ENCODE data around the gene BNIPL.

The BNIPL gene

DNA sequence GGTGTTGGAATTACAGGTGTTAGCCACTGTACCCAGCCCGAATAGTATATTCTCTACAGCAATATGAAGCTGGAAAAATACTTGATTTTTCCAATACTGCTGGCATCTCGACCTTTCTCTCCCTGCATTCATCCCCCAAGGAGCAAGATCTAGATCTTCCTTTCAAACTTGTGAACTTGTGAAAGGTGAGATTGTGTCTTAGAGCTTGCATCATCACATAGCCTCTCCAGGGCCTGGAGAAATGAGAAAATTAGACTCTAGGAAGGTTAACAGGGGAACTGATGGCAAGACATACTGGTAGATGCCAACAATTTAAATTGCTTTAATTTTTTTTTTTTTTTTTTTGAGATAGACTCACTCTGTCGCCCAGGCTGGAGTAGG lies 26.1 kb upstream of the BNIPL start:
- no peak for DNase-seq

DNA sequence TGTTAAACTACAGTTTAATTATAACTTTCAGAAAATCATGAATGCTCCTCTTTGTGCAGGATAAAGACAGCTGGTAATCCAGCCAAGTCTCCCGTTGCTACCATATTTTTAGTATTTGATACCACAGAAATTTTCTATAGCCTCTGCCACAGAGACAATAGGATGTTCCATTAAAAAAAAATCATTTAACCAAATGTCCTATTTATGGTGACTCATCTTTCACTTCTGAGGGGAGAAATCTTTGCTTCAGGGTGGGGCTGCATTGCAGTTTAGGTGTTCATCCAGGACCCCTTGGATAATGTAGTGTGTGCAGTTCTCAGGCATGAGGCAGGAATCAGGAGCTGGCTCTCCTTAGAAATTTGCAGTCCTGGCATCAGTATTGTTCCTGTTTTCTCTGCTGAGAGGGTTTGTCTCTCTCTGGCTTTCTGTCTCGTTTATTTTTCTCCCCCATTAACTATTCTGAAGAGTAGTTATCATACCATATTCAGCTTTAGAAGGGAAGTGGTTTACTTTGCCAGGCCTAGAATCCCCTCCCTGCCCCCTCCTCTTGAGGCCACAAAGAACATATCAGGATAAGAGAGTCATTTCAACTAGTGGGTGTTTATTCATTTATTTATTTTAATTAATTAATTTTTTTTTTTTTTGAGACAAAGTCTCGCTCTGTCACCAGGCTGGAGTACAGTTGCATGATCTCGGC lies 25.1 kb upstream of the BNIPL start:
- no peak for DNase-seq

DNA sequence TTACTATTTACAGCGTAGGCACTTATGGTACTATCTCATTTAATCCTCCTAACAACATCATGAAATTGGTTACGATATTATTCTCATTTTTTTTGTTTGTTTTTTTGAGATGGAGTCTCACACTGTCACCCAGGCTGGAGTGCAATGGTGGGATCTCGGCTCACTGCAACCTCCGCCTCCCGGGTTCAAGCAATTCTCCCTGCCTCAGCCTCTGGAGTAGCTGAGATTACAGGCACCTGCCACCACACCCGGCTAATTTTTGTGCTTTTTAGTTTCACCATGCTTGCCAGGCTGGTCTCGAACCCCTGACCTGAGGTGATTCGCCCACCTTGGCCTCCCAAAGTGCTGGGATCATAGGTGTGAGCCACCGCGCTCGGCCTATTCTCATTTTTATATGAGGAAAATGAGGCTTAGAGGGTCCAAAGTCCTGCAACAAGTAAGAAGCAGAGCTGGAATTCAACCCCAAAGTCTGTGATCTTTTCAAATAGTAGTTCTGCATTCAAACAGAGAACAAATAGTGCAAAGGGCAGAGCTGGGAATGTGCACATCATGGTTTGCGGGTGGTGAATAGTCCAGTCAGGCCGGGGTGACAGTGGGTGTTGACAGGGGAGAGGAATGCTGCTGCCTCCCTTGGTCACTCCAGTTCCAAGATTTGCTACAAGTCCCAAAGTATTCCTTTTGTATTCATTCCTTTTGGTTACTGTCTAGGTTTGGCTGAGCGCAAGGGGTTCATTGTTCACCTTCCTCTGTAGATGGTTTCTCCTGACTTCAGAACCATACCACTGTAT lies 23.5 kb upstream of the BNIPL start:
- no peak for DNase-seq

DNA sequence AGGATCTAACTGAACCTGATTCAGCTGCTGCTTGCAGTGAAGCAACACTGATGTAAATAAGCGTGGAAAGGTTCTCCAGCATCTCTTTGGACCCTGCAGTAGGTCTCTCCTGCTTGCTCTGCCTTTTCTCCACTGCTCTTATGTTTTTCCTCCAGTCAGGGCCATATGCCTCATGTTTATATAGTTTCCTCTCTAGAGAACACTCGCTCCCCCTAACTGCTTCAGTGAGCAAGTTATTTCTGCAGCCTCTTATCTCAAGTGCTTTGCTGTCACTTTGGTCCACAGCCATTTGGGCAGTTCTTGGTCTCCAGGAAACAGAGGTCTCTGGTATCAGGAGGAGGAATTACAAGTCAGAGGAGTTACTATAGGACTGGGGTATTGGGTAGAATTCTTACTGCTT lies 22.9 kb upstream of the BNIPL start:
- DNase-seq, result no peak

DNA sequence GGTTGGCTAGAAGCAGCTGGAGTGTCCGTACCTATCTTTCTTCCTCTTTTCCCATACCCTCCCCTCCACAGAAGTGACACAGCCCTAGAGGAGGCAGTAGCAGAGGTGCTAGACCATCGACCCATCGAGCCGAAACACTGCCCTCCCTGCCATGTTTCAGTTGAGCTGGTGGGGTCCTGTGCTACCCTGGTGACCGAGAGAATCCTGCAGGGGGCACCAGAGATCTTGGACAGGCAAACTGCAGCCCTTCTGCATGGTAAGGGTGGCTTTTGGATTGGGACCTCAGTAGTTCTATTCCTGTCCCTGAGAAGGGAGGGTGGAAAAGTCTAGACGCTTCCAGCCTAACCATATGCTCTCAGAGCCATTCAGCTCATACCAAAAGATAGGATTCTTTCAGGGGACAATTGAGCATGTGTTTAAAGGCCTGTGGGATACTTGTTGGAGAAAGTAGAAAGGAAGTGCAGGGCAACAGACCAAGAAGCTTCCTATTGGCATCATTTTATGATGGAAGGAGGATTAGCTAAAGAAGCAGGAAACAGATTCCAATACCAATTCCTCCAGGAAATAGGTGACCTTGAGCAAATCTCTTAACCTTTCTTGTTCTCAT lies 11.7 kb upstream of the BNIPL start:
- DNase-seq, result peak; percentile 80

DNA sequence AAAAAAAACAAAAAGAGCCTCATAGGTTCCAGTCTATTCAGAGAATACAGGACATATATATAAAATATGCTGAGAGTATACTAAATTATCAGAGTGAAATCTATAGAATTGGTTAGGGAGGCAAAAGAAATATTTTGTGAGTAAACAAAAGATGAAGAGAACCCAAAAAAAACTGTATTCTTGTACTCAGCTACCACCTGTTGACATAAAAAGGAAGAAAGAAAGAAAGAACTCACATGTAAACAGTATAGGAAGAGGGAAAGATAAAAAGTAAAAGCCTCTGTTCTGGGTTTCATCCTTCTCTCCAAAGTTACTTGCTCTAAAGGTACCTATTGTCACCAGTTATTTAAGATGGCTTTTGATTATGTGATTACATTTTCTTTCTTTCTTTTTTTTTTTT lies 9.9 kb upstream of the BNIPL start:
- no peak for DNase-seq

DNA sequence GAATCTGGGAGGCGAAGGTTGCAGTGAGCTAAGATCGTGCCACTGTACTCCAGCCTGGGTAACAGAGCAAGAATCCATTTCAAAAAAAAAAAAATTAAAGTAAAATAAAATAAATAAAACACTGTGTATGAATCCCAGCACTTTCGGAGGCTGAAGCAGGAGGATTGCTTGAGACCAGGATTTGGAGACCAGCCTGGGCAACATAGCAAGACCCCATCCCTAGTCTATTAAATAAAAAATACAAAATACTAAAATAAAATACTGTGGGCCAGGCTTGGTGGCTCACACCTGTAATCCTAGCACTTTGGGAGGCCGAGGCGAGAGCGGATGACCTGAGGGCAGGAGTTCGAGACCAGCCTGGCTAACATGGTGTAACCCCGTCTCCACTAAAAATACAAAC lies 4.2 kb upstream of the BNIPL start:
- no peak for DNase-seq

DNA sequence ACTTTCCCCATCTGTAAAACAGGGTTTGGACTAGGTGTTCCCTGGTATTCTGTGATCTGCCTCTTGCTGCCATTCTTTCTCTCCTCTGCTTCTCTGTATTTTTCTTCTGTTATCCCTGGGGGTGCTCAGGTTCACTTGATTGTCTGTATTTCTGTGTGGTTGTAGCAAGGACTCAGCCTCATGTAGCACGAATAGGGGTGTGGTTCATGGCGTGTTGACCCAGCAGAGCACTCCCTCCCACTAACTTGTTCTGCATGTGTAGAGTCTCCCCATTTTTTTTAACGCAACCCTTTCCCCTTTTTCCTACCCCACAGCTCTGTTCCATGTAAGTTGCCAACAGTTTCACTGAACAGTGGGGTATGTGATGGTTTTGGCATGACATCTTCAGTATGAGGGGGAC lies 1.2 kb upstream of the BNIPL start:
- no peak for DNase-seq

DNA sequence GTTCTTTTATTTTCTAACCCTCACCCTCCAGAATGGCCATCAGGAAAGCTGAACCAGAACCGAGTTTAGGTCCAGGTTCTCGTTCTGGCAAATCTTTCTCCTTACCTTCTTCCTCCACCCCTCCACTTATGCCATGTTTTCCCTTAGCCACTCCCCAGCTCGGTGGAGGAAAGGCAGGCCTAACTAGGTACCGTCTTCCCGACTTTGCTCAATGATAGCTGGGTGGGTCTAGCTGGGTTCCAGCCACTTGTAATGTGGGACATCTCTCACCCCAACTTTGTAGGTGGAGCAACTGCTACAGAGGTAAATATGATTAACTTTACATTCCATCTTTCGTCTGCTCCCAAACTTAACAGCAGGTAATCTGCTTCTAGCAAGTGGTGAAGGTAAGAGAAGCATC lies 646 bp downstream of the BNIPL start:
- DNase-seq, result no peak

DNA sequence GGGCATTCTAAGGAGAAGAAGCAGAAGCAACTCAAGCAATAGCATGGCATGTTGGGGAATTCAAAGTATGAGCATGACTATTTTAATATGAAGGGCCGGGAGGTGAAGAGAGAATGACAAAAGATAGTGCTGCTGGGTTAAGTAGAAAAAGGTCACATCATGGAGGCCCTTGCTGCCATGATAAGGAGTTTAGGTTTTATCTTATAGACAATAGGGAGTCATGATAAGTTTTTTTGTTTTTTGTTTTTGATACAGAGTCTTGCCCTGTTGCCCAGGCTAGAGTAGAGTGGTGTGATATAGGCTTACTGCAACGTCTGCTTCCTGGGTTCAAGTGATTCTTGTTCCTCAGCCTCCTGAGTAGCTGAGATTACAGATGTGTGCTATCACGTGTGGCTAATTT lies 3.1 kb downstream of the BNIPL start:
- no peak for DNase-seq

DNA sequence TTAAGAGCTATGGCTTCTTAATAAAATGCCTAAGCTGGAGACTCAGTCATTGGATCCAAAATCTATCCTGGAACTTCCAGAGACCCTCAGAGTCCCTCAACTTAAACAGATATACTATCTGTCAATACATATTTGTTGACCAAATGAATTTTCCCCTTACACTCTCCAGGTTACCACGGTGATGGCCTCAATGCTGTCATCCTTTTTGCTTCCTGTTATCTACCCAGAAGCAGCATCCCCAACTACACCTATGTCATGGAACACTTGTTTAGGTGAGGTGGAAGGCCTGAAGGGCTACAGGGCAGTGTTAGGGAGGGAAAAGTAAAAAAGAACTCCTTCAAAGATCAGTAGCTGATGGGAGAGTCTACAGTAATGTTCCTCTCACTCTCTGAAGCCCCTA lies 6.8 kb downstream of the BNIPL start:
- DNase-seq, result no peak

DNA sequence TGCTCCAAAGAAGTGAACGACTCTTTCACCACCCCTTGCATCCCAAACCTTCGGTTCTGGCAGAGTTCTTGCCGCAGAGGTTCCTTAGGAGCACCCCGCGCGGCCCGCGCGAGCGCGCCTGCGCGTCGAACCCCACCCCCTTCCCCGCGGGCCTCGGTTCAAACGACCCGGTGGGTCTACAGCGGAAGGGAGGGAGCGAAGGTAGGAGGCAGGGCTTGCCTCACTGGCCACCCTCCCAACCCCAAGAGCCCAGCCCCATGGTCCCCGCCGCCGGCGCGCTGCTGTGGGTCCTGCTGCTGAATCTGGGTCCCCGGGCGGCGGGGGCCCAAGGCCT lies 11.2 kb downstream of the BNIPL start, which contains the start of gene C1orf56:
Gene C1orf56, plus strand, starts transcription at position 161 of the 334 bp plus-strand sequence. Its CDS starts 97 bp downstream, at position 258.
- peak; percentile 40 for DNase-seq

DNA sequence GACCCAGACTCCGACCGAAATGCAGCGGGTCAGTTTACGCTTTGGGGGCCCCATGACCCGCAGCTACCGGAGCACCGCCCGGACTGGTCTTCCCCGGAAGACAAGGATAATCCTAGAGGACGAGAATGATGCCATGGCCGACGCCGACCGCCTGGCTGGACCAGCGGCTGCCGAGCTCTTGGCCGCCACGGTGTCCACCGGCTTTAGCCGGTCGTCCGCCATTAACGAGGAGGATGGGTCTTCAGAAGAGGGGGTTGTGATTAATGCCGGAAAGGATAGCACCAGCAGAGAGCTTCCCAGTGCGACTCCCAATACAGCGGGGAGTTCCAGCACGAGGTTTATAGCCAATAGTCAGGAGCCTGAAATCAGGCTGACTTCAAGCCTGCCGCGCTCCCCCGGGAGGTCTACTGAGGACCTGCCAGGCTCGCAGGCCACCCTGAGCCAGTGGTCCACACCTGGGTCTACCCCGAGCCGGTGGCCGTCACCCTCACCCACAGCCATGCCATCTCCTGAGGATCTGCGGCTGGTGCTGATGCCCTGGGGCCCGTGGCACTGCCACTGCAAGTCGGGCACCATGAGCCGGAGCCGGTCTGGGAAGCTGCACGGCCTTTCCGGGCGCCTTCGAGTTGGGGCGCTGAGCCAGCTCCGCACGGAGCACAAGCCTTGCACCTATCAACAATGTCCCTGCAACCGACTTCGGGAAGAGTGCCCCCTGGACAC lies 11.7 kb downstream of the BNIPL start:
- peak; percentile 53 for DNase-seq

DNA sequence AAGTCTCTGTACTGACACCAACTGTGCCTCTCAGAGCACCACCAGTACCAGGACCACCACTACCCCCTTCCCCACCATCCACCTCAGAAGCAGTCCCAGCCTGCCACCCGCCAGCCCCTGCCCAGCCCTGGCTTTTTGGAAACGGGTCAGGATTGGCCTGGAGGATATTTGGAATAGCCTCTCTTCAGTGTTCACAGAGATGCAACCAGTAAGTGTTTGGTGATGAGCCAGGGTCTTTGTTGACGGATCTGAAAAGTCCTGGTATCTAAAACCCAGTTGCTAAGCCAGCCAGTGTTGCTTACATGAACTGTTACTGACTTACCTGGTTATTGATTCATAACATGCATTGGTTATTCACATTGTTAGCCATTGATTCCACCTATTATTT lies 12.3 kb downstream of the BNIPL start:
- no peak for DNase-seq

DNA sequence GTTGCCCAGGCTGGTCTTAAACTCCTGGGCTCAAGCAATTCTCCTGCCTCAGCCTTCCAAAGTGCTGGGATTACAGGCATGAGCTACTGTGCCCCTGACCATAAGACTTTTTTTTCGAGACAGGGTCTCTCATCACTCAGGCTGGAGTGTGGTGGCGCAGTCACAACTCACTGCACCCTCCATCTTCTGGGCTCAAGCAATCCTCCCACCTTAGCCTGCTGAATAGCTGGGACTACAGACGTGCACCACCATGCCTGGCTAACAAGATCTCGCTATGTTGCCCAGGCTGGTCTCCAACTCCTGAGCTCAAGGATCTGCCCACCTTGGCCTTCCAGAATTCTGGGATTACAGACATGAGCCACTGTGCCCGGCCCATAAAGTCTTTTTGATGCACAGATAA lies 13.1 kb downstream of the BNIPL start:
- no peak for DNase-seq

DNA sequence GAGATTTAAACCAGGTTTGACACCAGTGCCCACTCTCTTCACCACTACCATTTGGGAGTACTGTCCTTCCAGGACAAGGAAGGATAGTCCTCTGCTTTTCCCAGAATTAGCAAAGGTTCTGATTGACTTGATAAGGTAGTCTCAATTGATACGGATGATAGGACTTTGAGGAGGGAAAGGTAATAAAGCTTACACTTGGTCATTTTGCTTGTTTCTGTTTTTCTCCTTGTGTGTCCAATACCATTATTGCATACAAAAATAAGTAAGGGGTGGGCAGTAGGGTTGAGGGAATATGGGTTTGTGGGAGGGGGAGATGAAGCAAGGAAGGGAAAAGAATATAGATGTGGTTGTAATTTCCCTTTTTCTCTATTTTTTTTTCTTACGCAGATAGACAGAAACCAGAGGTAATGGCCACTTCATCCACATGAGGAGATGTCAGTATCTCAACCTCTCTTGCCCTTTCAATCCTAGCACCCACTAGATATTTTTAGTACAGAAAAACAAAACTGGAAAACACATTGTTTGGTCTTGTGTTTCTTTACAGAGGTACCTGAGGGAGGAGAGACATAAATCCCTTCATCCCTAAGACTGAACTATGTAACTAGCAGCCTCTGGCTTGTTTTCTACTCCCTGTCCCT lies 13.8 kb downstream of the BNIPL start:
- DNase-seq, result no peak

DNA sequence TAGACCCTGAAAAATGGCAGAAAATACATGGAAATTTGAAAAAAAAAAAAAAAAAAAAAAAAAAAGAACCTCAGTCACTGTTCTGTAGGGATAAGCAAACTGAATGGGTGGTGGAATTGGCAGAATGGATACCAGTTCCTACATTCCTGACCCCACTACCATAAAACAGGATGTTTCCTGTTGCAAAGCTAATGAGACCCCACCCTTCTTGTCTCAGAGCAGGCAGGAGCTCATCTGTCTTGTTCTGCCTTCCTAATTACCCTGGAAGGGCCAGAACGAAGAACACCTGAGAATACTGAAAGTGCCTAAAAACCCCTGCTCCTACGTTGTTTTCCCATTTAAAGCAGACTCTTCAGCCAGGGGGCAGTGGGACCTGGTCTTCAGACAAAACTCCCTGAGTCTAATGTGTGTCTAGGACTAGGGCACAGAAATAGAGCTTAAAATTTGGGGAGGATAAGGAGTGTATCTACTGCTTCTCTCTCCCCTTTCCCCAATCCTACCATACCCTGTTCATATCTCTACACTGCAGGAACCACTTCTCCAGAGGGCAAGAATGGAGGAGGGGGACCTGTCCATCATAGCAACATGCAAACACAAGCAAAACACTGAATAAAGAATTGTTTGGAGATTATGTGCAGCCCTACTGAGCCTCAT lies 15.1 kb downstream of the BNIPL start:
- DNase-seq, result no peak

DNA sequence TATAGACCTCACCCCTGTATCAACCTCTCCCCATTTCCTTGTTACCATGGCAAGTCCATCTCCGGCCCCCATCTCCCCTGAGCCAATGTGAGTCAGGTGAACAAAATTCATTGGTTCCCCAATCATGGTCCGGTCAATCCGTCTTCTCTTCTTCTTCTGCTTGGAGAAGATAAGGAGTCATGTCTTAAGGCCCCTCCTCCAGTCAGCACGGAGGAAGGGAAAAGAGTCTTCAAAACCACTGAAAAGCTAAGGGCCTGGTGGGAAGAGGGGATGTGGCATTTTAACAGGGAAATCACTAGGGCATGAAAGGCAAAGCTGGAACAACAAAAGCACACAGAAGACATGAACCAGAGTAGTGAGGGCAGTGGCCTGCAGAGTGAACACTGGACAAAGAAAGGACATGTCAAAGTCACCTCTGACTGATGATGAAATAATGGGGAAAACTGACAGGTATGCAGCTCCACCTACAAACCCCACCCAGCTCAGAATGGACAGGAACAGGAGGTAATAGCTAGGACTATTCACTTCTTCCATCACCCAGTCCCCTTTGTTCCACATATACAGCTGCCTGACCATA lies 18.7 kb downstream of the BNIPL start:
- no peak for DNase-seq

DNA sequence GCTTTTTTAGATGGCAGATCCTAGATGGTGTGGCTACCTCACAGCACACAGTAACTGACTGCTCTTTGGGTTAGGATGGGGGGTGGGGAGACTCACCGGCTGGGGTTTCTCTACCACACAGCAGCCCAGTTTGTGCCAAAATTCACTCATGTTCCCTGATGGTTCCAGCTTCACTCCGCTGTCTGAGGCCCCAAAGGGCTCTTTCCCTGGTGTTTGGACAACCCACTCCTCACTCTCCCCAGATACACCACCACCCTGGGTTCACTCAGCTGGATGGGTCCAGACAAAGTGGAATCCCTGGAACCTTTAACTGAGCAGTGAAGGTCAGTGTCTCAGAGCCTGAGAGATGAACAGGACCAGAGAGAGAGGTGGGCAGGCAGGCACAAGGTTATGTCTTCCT lies 19.2 kb downstream of the BNIPL start:
- no peak for DNase-seq

DNA sequence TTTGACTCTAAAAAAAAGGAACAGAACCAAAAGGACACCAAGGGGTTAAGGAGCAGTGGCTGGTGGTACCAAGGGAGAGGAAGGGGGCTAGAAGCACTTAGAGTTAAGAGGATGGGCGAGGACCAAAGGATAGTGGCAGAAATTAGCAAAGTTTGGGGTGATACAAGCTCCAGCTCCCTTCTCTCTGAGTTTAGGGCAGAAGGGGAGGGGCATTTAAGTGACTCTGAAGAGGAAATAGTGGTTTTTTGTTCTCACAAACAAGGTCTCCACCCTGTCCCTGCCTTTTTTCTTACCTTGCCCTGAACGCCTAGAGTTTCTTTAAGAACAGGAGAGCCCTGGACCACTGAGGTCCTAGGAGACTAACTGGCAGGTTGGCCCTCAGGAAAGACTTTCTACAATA lies 19.8 kb downstream of the BNIPL start:
- peak; percentile 69 for DNase-seq

DNA sequence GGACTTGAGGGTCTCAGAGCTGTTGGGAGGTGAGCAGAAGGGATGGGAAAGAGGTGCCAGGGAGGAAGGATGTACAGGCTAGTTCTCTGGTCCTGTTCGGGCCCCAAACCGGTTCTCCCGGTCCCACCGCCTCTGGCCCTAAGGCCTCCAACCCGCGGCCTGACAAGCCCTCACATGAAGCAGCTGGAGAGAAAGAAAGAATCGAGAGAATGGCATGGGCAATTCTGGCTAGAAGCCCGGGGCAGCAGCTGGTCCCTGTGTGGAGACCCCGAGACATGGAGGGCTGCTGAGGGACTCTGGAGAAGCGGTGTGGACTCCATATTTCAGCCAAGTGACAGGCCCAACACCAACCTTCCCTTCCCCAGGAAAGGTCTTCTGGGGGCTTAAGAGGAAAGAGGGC lies 22.3 kb downstream of the BNIPL start:
- DNase-seq, result no peak

Data from central memory CD4-positive, alpha-beta T cell (primary cell).